SK-N-SH (cell line): ENCODE results near the gene GDF2. TPM values are rescaled to one million over a fixed set of nuclear protein-coding genes. Genes with fewer than 3 reads are reported as not detected.

Experiments
- CTCF ChIA-PET: fragments of 300-600, 350-600 bp; formaldehyde crosslinking; extraction: SDS; loops from one replicate; lab custom pipeline; 2021; lab: Yijun Ruan, JAX
- POLR2A ChIA-PET: fragments of 350-600 bp; sonication (Branson Sonifier 250); formaldehyde crosslinking; extraction: SDS; loops from one replicate; lab custom pipeline; 2020; ENCODE audit warnings: antibody characterized with exemption, inconsistent platforms; lab: Yijun Ruan, JAX
- DNase-seq: peaks from one replicate; pipeline ENCODE4 v3.0.0; 2012
- H2AFZ ChIP-seq: fragments of 200-600 bp; sonication (generic); 2 replicates; pipeline ENCODE4 v1.8.1; 2016; ENCODE audit warnings: antibody characterized with exemption, mild to moderate bottlenecking, low read depth
- H3F3A ChIP-seq: fragments of 200-600 bp; sonication (generic); replicated peaks from 2 replicates; pipeline ENCODE3; 2016; ENCODE audit warnings: antibody characterized with exemption, mild to moderate bottlenecking; ENCODE audit not compliant: insufficient read depth
- H3K27ac ChIP-seq, 2 experiments: fragments of 200-500 bp in 1 of 2; fragments of 200-600 bp in 1 of 2; sonication (Bioruptor generic) in 1 of 2; sonication (generic), shearing (Covaris generic) in 1 of 2; 2 replicates each; pipeline versions ENCODE4 v1.5.1 to v1.6.1; 2014 to 2016; ENCODE audit warnings: low read depth in 2 of 2, inconsistent platforms in 1 of 2, low read length in 1 of 2, mild to moderate bottlenecking in 1 of 2, mixed read lengths in 1 of 2
- H3K27me3 ChIP-seq: fragments of 200-600 bp; sonication (generic), shearing (Covaris generic); 2 replicates; pipeline ENCODE4 v1.6.1; 2016; ENCODE audit warnings: mixed run types; ENCODE audit not compliant: insufficient read depth
- H3K36me3 ChIP-seq, 2 experiments: fragments of 200-500 bp in 1 of 2; fragments of 200-600 bp in 1 of 2; sonication (Bioruptor generic) in 1 of 2; sonication (generic) in 1 of 2; replicated peaks in 1 of 2; 2 replicates each; pipeline versions ENCODE3 to v1.5.1; 2014 to 2016; ENCODE audit warnings: low read length in 1 of 2, mild to moderate bottlenecking in 1 of 2; ENCODE audit not compliant: insufficient read depth in 2 of 2, control insufficient read depth in 1 of 2
- H3K4me1 ChIP-seq, 2 experiments: fragments of 200-500 bp in 1 of 2; fragments of 200-600 bp in 1 of 2; sonication (Bioruptor generic) in 1 of 2; sonication (generic), shearing (Covaris generic) in 1 of 2; 2 replicates each; pipeline versions ENCODE4 v1.5.1 to v1.6.1; 2014 to 2016; ENCODE audit warnings: low read depth in 1 of 2, low read length in 1 of 2, mixed run types in 1 of 2; ENCODE audit not compliant: insufficient read depth in 2 of 2, control insufficient read depth in 1 of 2
- H3K4me2 ChIP-seq: fragments of 200-600 bp; sonication (generic), shearing (Covaris generic); 2 replicates; pipeline ENCODE4 v1.6.1; 2017; ENCODE audit warnings: mixed run types
- H3K4me3 ChIP-seq, 2 experiments: fragments of 200-500 bp in 1 of 2; fragments of 200-600 bp in 1 of 2; sonication (Bioruptor generic) in 1 of 2; sonication (generic), shearing (Covaris generic) in 1 of 2; 2 replicates each; pipeline versions ENCODE4 v1.5.1 to v1.8.1; 2014 to 2016; ENCODE audit warnings: low read depth in 2 of 2, inconsistent platforms in 1 of 2, low read length in 1 of 2, mild to moderate bottlenecking in 1 of 2, mixed read lengths in 1 of 2, moderate library complexity in 1 of 2
- H3K79me2 ChIP-seq: fragments of 200-600 bp; sonication (generic); 2 replicates; pipeline ENCODE4 v1.8.1; 2017; ENCODE audit warnings: mild to moderate bottlenecking; ENCODE audit not compliant: insufficient read depth
- H3K9ac ChIP-seq: fragments of 200-600 bp; sonication (generic); 2 replicates; pipeline ENCODE4 v1.6.1; 2017; ENCODE audit warnings: mixed run types
- H3K9me2 ChIP-seq: fragments of 200-600 bp; sonication (generic); 2 replicates; pipeline ENCODE4 v1.6.1; 2017; ENCODE audit warnings: mixed run types
- H3K9me3 ChIP-seq: fragments of 200-600 bp; sonication (generic); 2 replicates; pipeline ENCODE4 v1.6.1; 2017; ENCODE audit warnings: mixed run types, mild to moderate bottlenecking, moderate library complexity
- H4K20me1 ChIP-seq: fragments of 200-600 bp; sonication (generic); 2 replicates; pipeline ENCODE4 v1.6.1; 2017; ENCODE audit warnings: mild to moderate bottlenecking, mixed run types; ENCODE audit not compliant: insufficient read depth
- EP300 ChIP-seq, 2 experiments: IDR thresholded peaks; 2 replicates each; pipeline versions ENCODE4 v1.4.0 to v1.6.1; 2012; ENCODE audit warnings: borderline replicate concordance in 1 of 2, low read depth in 1 of 2, low read length in 1 of 2
- FOSL2 ChIP-seq: IDR thresholded peaks from 2 replicates; pipeline ENCODE4 v1.4.0; 2012; ENCODE audit warnings: low read depth, mild to moderate bottlenecking, moderate library complexity, borderline replicate concordance
- FOXM1 ChIP-seq: IDR thresholded peaks from 2 replicates; pipeline ENCODE4 v1.4.0; 2012; ENCODE audit warnings: low read depth, mild to moderate bottlenecking
- IRF3 ChIP-seq: fragments of 150-350 bp; IDR thresholded peaks from 2 replicates; pipeline ENCODE4 v1.6.1; 2016; ENCODE audit warnings: mild to moderate bottlenecking, low read depth, low read length
- JUND ChIP-seq: IDR thresholded peaks from 2 replicates; pipeline ENCODE4 v1.4.0; 2012
- MXI1 ChIP-seq: IDR thresholded peaks from 2 replicates; pipeline ENCODE4 v1.6.1; 2012; ENCODE audit warnings: mild to moderate bottlenecking, low read depth, low read length, improper control_type of control experiment
- NFIC ChIP-seq: IDR thresholded peaks from 2 replicates; pipeline ENCODE4 v1.4.0; 2012; ENCODE audit warnings: borderline replicate concordance
- NRF1 ChIP-seq: IDR thresholded peaks from 2 replicates; pipeline ENCODE4 v1.6.1; 2012; ENCODE audit warnings: low read depth, mild to moderate bottlenecking, low read length
- POLR2AphosphoS5 ChIP-seq: IDR thresholded peaks from 2 replicates; pipeline ENCODE4 v1.6.1; 2012; ENCODE audit warnings: low read depth, low read length
- RAD21 ChIP-seq: IDR thresholded peaks from 2 replicates; pipeline ENCODE4 v1.6.1; 2012; ENCODE audit warnings: mild to moderate bottlenecking, low read length
- SIN3A ChIP-seq: IDR thresholded peaks from 2 replicates; pipeline ENCODE4 v1.6.1; 2012; ENCODE audit warnings: low read depth, mild to moderate bottlenecking, low read length, moderate library complexity, borderline replicate concordance
- TCF12 ChIP-seq: IDR thresholded peaks from 2 replicates; pipeline ENCODE4 v1.4.0; 2012
- TEAD4 ChIP-seq: IDR thresholded peaks from 2 replicates; pipeline ENCODE4 v1.4.0; 2012; ENCODE audit warnings: mild to moderate bottlenecking, borderline replicate concordance; ENCODE audit not compliant: insufficient read depth
- USF2 ChIP-seq: fragments of 150-350 bp; IDR thresholded peaks from 2 replicates; pipeline ENCODE4 v1.6.1; 2017; ENCODE audit warnings: antibody characterized with exemption, low read length, low read depth, borderline replicate concordance
- YY1 ChIP-seq: IDR thresholded peaks from 2 replicates; pipeline ENCODE4 v1.4.0; 2012; ENCODE audit warnings: low read depth, mild to moderate bottlenecking
- WGBS: methylation state at CpG from one replicate; pipeline ENCODE4 v1.1.6; 2017; ENCODE audit warnings: low lambda C conversion rate; 5-methylcytosine and 5-hydroxymethylcytosine counted together
- polyA plus RNA-seq, 3 experiments: library from polyadenylated mRNA; depleted of rRNA; stranded (reverse); fragments of >200 nt; gene quantifications; 2 replicates each; pipeline ENCODE4 v1.2.3, GENCODE V29; 2012
- TF ChIP-seq, protein P1 (sequence below): IDR thresholded peaks from 2 replicates; pipeline ENCODE4; 2012
- TF ChIP-seq, protein P2 (sequence below): IDR thresholded peaks from 2 replicates; pipeline ENCODE4 v1.4.0; 2012; ENCODE audit warnings: low read depth, borderline replicate concordance

The GDF2 gene
- polyA plus RNA-seq, 1 of the 3 experiments (the other 2 are of a cell fraction) = not detected

GRCh38 chr10:47350671-47351640 lies 28.7 kb downstream of the GDF2 start:
- Histone ChIP-seq H3K27me3 (peaks cover 17% of the 10 kb centered on the region), H3K9ac (no peak overlapping the region), H3K4me3 (no peak overlapping the region), H3K79me2 (no peaks in the 10 kb centered on the region), H4K20me1 (no peaks in the 10 kb centered on the region), H3K9me3 (no peaks in the 10 kb centered on the region), H3K9me2 (no peaks in the 10 kb centered on the region), H3K27ac (no peak overlapping the region), H3K4me1 (peaks cover 0 to 33% of the 10 kb centered on the region in 2 experiments; a peak in 2 of 4 replicates), H3K4me2 (no peak overlapping the region), H3F3A (no peaks in the 10 kb centered on the region), H2AFZ (no peak overlapping the region), H3K36me3 (no peaks in the 10 kb centered on the region)
- CTCF ChIA-PET = interaction anchor here (2.3 to 4.5 kb wide), 2 partner anchors 10 to 11 kb away, joined by 14 to 23 read pairs; no protein-coding TSS in a partner anchor
- DNase-seq = no peak
- 58% methylated on average over 22 of the region's 39 CpGs for WGBS
- TF ChIP-seq TCF12 (no peak), YY1 (no peak), POLR2AphosphoS5 (no peak), EP300 (IDR thresholded peaks at IDR 0.05; ENCODE audit: borderline replicate concordance in 1 of 2, low read depth in 1 of 2, low read length in 1 of 2) (no peak), JUND (no peak), FOXM1 (no peak)
- POLR2A ChIA-PET = no interaction called here

GRCh38 chr10:47351899-47352815 lies 29.9 kb downstream of the GDF2 start:
- Histone ChIP-seq H3F3A (no peaks in the 10 kb centered on the region), H3K79me2 (no peaks in the 10 kb centered on the region), H3K27me3 (peaks cover 10% of the 10 kb centered on the region), H3K36me3 (no peaks in the 10 kb centered on the region), H4K20me1 (no peaks in the 10 kb centered on the region), H2AFZ (no peak overlapping the region), H3K9ac (no peak overlapping the region), H3K9me3 (no peaks in the 10 kb centered on the region), H3K4me1 (peaks cover 0 to 23% of the 10 kb centered on the region in 2 experiments; a peak in 2 of 4 replicates), H3K9me2 (no peaks in the 10 kb centered on the region), H3K27ac (no peak overlapping the region), H3K4me3 (no peak overlapping the region), H3K4me2 (no peak overlapping the region)
- TF ChIP-seq NFIC (no peak), IRF3 (no peak), MXI1 (no peak), RAD21 (no peak), NRF1 (no peak), FOSL2 (no peak), USF2 (no peak), TEAD4 (no peak), SIN3A (no peak)
- TF ChIP-seq, protein P1, sequence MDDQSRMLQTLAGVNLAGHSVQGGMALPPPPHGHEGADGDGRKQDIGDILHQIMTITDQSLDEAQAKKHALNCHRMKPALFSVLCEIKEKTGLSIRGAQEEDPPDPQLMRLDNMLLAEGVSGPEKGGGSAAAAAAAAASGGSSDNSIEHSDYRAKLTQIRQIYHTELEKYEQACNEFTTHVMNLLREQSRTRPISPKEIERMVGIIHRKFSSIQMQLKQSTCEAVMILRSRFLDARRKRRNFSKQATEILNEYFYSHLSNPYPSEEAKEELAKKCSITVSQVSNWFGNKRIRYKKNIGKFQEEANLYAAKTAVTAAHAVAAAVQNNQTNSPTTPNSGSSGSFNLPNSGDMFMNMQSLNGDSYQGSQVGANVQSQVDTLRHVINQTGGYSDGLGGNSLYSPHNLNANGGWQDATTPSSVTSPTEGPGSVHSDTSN = no peak
- TF ChIP-seq, protein P2, sequence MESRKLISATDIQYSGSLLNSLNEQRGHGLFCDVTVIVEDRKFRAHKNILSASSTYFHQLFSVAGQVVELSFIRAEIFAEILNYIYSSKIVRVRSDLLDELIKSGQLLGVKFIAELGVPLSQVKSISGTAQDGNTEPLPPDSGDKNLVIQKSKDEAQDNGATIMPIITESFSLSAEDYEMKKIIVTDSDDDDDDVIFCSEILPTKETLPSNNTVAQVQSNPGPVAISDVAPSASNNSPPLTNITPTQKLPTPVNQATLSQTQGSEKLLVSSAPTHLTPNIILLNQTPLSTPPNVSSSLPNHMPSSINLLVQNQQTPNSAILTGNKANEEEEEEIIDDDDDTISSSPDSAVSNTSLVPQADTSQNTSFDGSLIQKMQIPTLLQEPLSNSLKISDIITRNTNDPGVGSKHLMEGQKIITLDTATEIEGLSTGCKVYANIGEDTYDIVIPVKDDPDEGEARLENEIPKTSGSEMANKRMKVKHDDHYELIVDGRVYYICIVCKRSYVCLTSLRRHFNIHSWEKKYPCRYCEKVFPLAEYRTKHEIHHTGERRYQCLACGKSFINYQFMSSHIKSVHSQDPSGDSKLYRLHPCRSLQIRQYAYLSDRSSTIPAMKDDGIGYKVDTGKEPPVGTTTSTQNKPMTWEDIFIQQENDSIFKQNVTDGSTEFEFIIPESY = no peak
- CTCF ChIA-PET = interaction anchor here (0.8 to 4.5 kb wide), 4 partner anchors 9 to 327 kb away, joined by 3 to 23 read pairs (median 9); no protein-coding TSS in a partner anchor
- no peak for DNase-seq
- POLR2A ChIA-PET = no interaction called here
- 56% methylated on average over 13 of the region's 14 CpGs for WGBS
